HG03196 (cell line): ENCODE results near the gene GPX4.
A peak's percentile ranks its signal among the peaks of the same experiment; 100 is the strongest.

Experiments used
- ATAC-seq: cut with Tn5 transposase; IDR thresholded peaks from one replicate; pipeline ENCODE4 v1.9.1; 2021; ENCODE audit not compliant: unreplicated experiment

GPX4 gene

DNA sequence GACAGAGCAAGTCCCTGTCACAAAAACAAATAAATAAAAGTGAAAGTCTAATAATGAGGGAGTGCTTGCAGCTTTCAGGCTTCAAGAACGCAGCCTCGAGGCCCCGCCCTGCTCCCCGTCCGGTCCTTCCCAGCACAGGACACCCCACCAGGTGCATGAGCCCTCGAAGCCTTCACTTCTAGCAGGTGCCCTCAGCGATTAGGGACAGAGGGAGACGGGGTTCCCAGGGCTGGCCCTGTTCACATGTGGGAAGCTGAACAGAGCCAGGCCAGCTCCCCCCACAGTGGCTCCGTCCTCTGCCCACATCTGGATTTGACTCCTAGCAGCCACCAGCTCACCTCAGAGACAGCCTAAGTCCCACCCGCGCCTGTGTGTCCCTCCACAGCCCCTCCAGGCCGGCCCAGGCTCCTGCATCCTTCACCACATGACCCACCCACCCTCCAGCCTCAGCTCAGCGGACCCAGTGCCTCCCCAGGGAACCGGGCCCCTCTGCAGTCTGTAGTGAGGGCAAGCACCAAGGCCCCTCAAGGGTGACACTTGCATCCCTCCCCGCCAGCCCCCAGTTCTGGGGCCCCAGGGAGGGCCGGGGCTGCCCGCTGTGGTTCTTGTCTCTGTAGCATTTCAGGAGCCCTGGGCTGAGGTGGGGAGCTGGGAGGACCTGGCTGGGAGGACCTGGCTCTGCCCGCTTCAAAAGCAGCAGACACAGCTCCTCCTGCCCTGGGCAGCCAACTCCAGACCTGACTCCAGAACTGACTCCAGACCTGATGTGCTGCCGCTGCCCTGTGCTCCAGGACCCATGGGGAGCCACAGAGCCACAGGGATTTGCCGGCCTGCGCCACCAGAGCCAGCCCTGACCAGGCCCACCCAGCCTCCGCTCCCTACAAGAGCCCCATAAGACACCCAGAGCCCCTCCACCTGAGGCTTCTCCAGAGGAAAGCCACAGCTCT, 27.2 kb downstream of the GPX4 start:
- ATAC-seq: peak; percentile 15

DNA sequence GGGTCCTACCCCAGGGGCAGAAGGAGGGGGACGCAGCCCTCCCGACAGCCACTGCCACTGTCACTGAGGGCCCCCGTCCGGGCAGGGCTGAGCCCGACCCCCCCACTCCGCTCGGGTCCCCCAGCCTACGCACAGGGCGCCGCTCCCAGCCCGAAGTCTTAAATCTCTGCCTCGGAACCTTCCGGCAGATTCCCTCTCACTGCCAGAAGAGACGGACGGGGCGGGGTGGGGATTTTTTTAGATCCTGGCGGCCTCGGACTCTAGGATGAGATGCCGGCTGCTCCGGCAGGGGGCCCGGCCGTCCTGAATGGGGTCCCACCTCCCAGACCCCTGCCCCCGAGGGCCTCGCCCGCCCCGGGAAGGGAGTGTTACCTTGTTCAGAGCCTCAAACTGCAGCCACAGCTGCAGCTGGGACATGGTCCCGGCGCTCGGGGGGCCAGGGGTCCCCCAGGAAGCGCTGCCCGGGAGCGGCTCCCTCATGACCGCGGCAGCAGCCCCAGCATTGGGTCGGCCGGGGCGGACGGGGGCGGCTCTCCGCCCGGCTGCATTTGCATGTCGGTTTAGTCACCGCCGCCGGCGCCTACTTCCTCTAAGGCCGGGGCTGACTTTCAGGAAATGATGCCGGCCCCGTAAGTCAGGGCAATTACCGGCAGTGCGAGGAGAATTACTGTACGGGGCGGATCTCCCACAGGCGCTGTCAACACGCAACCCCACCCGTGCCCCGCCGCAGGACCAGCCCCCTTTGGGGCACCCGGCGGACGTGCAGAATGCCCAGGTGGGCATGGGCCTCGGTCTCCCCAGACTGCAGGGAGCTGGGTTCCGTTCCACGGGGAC, 28.1 kb downstream of the GPX4 start:
- ATAC-seq: peak; percentile 68

DNA sequence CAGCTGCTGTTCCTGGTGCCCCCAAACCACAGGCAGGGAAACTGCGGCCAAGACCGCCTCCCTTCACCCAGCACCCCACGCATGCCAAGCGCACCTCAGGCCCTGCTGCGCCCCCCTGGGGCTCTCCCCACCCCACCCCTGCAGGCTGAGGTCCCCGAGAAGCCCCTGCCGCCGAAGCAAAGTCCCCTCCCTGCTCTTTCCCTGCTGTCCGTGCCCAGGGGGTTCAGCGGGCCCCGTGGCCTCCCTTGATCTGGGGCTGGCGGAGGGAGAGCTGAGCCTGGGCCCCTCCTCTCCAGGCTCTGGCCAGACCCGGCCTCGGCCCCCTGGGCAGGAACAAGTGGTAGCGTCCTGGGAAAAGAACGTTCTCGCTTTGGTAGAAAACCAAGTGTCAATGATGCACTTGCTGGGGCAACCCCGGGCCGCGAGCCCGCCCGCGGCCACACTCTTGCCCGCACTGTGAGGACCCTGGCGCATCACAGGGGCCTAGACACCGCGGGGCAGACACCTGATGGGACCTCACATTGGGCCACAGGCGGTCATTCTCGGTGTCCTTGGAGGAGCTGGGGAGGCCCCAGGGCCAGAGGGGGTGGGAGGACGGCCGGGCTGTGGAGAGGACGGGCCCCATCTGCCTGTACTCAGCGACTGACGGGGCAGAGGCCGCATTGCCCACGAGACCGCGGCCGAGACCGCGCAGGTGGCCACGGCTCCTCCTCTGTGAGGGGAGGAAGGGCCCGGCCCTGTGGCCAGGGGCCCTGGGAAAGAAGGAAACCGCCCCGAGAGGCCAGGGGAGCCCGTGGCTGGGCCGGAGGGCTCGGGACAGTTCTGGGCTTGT, 29.0 kb downstream of the GPX4 start:
- ATAC-seq: no peak

DNA sequence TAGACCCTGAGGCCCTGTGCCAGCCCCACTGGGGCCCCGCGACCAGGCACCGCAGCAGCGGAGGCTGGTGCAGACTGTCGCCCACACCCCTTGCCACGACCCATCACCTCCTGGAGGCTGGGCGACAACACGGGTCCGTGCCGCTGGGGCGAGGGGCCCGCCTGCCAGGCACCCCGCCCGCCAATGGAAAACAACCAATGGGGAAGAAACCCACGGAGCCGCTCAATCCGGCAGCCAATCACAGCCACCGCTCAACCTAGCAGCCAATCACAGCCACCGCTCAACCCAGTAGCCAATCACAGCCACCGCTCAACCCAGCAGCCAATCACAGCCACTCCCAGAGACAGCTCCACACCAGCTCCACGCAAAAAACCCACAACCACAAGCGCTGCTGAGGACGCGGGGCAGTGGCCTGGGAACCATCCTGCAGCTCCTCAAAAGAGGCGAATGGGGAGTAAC, 29.7 kb downstream of the GPX4 start:
- ATAC-seq: no peak

DNA sequence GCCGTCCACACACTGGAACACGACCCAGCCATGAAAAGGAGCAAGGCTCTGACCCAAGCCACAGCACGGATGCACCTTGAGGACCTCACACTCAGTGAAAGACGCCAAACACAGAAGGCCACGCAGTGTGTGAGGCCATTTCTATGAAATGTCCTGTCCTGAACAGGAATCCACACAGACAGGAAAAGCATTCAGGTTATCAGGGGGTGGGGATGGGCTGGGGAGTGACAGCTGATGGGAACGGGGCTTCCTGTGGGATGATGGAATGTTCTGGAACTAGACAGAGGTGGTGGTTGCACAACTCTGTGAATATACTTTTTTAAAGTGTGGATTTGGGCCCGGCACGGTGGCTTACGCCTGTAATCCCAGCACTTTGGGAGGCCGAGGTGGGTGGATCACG, 30.6 kb downstream of the GPX4 start:
- no peak for ATAC-seq

DNA sequence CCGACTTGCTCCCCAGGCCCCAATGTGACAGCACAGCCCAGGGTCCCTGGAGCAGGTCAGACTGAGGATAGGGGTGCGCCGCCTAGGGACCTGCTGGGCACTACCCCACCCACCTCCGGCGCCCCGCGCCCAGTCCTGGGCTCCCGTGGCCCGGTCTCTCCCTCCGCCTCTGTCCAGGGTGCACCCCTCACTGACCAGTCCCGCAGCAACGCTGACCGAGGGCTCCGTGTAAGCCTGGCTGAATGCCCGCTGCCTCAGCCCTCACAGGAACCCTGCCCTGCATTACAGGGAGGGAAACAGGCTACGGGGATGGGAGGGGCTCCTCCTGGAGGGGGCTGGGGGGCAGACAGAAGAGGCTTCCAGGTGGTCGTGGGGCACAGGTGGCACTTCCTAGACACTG, 31.7 kb downstream of the GPX4 start:
- ATAC-seq: no peak

DNA sequence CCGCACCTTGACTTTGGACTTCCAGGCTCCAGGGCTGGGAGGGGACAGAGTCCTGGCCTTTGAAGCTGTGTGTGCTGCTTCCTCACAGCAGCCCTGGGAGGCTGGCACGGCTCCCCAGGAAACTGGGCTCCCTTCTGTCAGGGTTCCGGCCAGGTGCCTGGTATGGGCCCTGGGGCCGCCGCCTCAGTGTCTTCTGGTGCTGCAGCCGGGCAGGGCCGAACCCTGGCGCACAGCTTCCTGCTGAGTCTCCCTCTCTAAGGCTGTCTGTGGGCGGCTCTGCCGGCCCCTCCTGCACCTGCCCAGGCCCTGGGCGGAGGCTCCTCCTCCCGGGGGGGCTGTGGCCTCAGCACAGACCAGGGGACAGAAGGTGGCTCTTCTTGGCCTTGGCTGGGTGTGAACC, 32.4 kb downstream of the GPX4 start:
- ATAC-seq: no peak

DNA sequence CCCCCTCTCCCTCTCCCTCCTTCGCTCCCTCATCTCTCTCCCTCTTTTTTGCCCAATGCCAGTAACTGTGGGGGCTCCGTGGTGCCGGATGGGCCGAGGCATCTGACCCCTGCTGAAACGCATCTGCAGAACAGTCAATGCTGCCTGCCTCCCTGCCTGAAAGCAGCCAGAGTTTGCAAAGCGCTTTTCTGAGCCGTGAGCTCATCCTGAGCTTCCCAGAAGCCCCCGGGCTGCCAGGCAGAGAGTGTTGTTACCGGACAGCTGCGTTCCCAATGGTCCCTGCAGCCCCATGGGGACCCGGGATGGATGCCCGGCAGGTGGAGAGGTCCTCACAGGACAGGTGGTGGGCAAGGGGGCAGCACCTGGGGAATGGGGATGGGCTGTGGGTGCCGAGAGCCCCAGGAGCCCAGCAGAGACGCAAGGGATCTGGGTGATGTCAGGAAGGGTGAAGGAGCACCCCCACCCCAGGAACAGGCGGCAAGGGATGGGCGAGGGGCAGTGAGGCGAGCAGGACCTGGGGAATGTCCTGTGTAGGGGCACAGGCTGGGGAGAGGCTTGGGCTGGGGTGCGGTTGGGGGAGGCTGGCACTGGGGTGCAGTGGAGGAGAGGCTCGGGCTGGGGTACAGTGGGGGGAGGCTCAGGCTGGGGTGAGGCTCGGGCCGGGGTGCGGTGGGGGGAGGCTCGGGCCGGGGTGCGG, 33.0 kb downstream of the GPX4 start:
- ATAC-seq: no peak

DNA sequence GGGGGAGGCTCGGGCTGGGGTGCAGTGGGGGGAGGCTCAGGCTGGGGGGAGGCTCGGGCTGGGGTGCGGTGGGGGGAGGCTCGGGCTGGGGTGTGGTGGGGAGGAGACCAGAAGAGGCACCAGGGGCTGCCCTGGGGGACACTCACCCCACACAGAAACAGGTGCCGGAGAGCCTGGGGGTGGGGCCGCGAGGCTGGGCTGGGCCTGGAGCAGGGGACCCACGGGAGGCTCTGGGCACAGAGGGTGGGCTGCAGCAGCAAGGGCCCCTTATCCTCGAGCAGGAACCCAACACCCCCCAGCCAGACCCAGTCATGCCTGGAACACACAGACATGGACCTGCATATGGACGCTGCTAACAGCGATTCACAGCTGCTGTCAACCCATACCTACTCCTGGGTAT, 34.3 kb downstream of the GPX4 start:
- ATAC-seq: no peak

DNA sequence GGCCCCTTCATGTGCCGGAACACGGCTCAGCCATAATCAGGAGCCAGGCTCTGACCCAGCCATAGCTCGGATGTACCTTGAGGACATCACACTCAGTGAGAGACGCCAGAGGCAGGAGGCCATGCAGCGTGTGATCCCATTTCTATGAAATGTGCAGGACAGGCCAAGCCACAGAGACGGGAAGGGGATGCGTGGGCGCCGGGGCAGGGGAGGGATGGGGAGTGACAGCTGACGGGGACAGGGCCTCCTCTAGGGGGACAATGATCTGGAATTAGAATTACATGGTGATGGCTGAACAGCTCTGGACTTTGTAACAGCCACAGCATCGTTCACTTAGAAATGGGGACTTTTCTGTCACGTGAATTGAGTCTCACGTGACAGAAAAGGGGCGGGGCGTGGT, 35.3 kb downstream of the GPX4 start:
- no peak for ATAC-seq

DNA sequence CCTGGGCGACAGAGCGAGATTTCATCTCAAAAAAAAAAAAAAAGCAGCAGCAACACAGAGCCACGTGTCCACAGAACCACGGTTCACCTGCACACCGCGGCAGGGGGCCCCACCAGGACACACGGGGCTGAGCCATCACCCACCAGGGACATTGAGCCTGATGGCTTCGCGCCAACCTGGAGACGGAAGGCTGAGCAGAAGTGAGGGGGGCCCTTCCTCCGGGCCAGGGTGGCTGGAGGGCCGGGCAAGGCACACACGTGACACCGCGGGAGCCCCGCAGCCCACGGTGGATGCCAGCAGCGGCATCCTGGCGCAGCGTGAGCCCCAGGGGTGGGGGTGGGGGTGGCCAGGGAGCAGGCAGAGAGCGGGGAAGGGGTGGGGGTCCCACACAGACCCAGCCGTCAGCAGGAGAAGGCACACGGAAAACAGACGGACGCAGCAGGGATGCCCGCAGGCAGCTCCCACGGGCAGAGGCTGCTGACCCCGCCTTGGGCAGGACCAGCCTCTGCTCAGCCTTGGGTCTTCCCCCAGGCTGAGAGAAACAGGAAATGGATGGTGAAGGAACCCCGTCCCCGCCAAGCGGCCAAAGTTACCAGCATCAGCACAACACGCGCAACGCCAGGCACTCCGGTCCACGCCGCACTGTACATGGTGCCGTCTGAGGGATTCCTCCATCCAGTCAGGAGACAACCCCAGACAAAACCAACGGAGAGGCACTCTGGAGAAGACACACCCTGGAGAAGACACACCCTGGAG, 36.7 kb downstream of the GPX4 start:
- ATAC-seq: no peak

DNA sequence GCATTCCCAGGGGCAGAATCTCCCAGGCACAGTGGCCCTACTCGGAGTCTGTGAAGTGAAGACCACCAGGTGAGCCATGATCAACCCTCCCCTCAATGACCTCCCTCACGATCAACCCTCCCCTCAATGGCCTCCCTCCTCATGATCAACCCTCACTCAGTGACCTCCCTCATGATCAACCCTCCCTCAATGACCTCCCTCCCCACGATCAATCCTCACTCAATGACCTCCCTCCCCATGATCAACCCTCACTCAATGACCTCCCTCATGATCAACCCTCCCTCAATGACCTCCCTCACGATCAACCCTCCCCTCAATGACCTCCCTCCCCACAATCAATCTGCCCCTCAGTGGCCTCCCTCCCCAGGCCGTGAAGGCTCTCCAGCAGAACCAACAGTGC, 38.1 kb downstream of the GPX4 start:
- no peak for ATAC-seq

DNA sequence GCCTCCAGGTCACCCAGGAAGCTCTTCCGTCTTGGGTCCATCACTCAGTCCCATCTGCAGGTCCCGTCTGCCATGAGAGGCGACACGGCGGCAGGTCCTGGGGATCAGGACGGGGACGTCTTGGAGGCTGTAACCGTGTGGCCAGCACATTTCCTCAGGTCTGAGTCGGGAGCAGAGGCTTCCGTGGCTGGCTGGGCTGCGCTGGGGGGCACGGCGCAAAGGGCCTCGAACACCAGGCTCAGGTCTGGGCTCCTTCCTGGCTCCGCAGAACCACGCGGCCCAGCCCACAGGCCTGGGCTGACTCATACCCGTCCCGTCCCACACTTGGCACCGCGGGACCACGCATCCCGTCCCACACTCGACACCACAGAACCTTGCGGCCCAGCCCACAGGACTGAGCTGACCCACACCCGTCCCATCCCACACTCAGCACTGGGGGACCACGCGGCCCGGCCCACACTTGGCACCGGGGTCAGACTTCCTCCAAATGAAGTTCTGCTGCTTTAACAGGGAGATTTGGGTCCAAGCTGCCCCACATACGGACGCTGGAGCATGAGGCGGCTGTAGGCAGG, 40.1 kb downstream of the GPX4 start:
- ATAC-seq: no peak

DNA sequence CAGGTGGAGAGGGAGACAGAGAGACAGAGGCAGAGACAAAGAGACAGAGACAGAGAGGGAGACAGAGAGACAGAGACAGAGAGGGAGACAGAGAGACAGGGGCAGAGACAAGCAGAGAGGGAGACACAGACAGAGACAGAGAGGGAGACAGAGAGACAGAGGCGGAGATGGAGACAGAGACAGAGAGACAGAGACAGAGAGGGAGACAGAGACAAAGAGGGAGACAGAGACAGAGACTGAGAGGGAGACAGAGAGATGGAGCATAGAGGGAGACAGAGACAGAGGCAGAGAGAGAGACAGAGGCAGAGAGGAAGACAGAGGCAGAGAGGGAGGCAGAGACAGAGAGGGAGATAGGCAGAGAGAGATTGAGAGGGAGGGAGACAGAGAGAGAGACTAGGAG, 40.9 kb downstream of the GPX4 start:
- no peak for ATAC-seq

DNA sequence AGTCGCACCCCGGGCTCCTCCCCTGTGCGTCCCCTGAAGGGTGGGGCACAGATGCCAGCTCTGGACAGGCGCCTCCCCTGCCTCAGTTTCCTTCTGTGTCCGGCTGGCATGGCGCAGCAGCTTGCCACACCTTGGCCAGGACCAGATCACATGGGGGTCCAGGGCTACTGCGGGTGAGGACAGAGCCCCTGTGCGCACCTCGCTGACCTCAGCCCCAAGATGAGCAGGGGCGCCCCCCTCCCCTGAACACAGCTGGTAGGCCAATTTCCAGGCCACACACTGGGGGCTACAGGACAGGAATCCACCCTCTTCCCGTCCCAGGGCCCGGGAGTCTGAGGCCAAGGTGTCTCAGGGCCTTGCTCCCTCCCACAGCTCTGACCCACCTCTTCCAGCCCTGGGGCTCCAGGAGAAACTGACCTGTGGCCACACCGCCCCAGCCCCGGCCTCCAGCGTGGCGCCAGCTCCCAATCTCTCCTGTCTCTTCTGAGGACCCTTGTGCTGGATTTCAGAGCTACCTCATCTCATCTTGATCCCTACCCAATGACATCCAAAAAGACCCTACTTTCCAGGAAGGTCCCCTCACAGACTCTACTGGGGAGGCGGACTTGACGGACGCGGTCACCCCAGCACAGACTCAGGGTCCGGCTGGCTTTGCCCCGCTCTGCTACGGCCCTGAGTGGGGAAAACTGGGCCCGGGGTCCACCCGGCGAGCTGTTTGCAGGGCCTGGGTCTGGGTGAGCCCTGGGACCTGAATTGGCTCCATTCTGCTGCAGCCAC, 42.0 kb downstream of the GPX4 start:
- ATAC-seq: no peak

DNA sequence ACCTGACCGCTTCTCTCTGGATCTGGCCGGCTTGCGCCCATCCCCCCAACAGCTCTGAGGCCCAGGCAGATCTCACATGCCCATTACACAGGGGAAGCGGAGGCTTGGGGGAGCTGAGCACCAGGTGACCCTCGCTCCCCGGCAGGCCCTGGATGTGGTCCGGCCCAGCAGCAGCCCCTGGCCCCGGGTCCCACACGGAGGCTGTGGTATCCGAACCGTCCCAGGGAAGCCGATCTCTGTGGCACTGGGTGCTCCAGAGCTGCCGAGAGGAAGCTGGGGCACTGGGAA, 42.6 kb downstream of the GPX4 start:
- no peak for ATAC-seq

DNA sequence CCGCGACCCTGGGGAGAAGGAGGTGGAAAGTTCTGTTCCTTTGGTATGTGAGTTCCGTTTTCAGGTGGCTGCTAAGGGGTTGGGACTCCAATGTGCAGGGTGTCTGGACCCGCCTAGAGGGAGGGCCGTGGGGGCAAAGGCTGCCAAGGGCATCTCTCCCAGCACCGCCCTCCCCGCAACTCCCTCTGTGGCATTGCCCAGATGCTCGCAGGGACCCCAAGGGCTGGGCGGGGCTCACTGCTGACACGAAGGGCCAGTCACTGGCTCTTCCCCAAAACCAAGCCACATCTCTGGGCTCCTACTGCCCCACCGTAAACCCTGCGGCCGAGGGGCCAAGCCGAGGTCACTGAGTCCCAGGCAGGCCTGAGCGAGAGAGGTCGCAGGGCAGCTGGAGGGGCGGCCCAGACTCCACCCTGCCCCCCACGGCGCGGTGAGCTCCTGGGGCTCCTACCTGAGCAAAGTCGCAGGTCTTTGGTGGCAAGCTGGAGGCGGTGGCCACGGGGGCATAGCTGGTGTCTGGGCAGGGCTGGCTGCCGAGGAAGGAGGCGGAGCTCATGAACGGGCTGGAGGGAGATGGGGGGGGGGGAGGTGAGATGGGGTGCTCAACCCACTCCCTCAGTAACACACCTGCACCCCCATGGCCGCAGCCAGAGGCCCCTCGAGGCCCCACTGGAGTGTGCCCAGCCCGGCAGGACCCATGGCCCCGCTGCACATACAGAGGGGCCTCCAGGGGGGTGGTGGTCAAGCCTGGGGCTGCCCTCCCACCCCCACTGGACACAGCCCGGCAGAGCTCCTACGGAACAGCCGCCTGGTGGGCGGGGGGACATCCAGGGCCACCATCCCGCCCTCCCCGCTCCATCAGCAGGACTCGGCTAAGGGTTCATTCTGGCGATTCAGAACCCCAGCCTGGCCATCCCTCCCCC, 43.3 kb downstream of the GPX4 start:
- ATAC-seq: no peak
